ENCODE results near the gene ADAP1. TPM values are rescaled to one million over a fixed set of nuclear protein-coding genes. Genes with fewer than 3 reads are reported as not detected.

ADAP1 gene
- total and polyA plus RNA-seq, 2 of the 13 experiments (the other 11 are each of a cell fraction or from before 2014, with no cell fraction given): 10.5 to 24.6 TPM

GRCh38 chr7:999149-999879 lies 44.8 kb upstream of the ADAP1 start:
- H3K27ac ChIP-seq (ENCODE audit: extremely low read length, insufficient read depth, low read length): no peak overlapping the region
- H2AFZ ChIP-seq (ENCODE audit: low read length): no peak overlapping the region
- 93% methylated on average over 21 of the region's 28 CpGs for WGBS (ENCODE audit: low lambda C conversion rate)
- no peaks in the 10 kb centered on the region for H3K79me2 ChIP-seq (ENCODE audit: insufficient read depth, low read length)
- no peaks in the 10 kb centered on the region for H4K20me1 ChIP-seq (ENCODE audit: insufficient read depth, low read length)
- ATAC-seq (no peak), FAIRE-seq (no peak), DNase-seq (ENCODE audit: low spot score) (no peak)
- H3K27me3 ChIP-seq (ENCODE audit: control insufficient read depth in 1 of 2, insufficient read depth in 2 of 2, low read length in 2 of 2): no peaks in the 10 kb centered on the region
- POLR2A ChIA-PET: no interaction called here
- peaks cover 0 to 1% of the 10 kb centered on the region in 2 experiments; a peak in 1 of 5 replicates for H3K36me3 ChIP-seq (replicated peaks in 1 of 2; ENCODE audit: control insufficient read depth in 1 of 2, insufficient read depth in 2 of 2, low read length in 2 of 2)
- intact Hi-C loops (cut with micrococcal nuclease; ENCODE audit: unreplicated experiment) (no loop called here), in situ Hi-C loops (cut with HindIII; ENCODE audit: extremely low pct_ligation_motif_present, low pct_unique_long_range_greater_than_20kb) (loop anchor here (5.0 kb wide), 1 partner anchor 178 kb away; no protein-coding TSS in a partner anchor)
- CTCF ChIA-PET (ENCODE audit: low intra/inter-chr PET ratio, low total read pairs): no interaction called here
- no TSS peak for BruUV-seq (replicated peaks)
- no peak overlapping the region for H3K9ac ChIP-seq (ENCODE audit: insufficient read depth, low read depth, low read length)
- no peak overlapping the region for H3K4me3 ChIP-seq (replicated peaks in 1 of 3; ENCODE audit: insufficient read depth in 1 of 3, low read depth in 2 of 3, low read length in 3 of 3)
- no peaks in the 10 kb centered on the region for H3K9me3 ChIP-seq (ENCODE audit: low read length)
- H3K4me2 ChIP-seq (ENCODE audit: low read depth, low read length): no peak overlapping the region
- H3K4me1 ChIP-seq (ENCODE audit: insufficient read depth, low read length): no peaks in the 10 kb centered on the region
- no peak for TF ChIP-seq IRF1 (CRISPR knock-in tag; IDR thresholded peaks at IDR 0.05; ENCODE audit: low read depth)
- TF ChIP-seq PAXIP1 (CRISPR knock-in tag; conservative IDR thresholded peaks at IDR 0.05): no peak
- TF ChIP-seq SP5 (CRISPR knock-in tag; IDR thresholded peaks at IDR 0.05; ENCODE audit: borderline replicate concordance, low read depth): no peak
- no peak for TF ChIP-seq ATAD3A (CRISPR knock-in tag; IDR thresholded peaks at IDR 0.05)
- no peak for TF ChIP-seq ZNF234 (CRISPR knock-in tag; conservative IDR thresholded peaks at IDR 0.05)
- no peak for TF ChIP-seq THRA (CRISPR knock-in tag; IDR thresholded peaks at IDR 0.05; ENCODE audit: borderline replicate concordance)
- no peak for TF ChIP-seq ZNF280D (CRISPR knock-in tag; IDR thresholded peaks at IDR 0.05)
- TF ChIP-seq TAF15 (IDR thresholded peaks at IDR 0.05; ENCODE audit: low read depth, low read length, poor library complexity, severe bottlenecking): no peak
- TF ChIP-seq ARID5B (CRISPR knock-in tag; IDR thresholded peaks at IDR 0.05): no peak
